Measurements from ENCODE around the gene DIDO1. TPM values are rescaled to one million over a fixed set of nuclear protein-coding genes. Genes with fewer than 3 reads are reported as not detected.
A peak's percentile ranks its signal among the peaks of the same experiment; 100 is the strongest.

Gene DIDO1
- total and polyA plus RNA-seq, 2 of the 13 experiments (the other 11 are each of a cell fraction or from before 2014, with no cell fraction given) = 75.0 to 75.1 TPM

DNA sequence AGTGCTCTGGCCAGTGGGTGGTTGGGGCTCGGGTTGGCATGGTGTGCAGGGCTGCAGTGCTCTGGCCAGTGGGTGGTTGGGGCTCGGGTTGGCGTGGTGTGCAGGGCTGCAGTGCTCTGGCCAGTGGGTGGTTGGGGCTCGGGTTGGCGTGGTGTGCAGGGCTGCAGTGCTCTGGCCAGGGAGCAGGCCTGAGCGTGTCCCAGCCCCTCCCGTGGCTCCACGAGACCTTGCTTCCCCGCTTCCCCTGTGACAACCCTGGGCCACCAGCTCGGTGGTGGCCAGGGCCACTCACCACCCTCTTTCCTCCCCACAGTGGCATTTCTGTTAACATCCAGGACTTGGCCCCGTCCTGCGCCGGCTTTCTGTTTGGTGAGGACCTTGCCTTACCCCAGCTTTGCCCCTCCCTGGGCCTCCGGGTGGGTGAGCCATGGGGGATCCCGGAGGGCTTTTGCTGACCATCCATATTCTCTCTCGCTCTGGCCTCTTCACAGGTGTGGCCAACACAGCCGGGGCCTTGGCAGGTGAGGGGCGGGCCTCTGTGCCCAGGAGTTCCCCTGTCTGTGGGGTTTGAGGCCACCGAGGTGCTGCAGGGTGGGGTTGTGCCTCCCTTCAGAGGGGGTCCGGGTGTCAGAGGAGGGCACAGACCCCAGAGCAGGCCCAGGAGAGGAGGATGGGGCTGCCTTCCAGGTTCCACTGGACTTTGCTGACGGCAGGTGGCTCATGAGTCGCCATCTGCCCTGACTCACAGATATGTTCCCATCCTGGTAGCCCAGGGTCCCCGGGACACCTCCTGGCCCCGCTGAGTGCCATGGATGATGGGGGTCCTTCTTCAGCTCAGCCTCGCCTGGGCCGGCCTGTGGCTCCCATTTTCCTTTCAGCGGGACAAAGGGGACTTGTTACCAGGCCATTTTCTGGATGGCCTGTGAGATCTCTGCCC, 40.2 kb upstream of the DIDO1 start:
- peaks cover 7 to 11% of the 10 kb centered on the region in 2 experiments; a peak in 3 of 5 replicates for H3K27me3 ChIP-seq (ENCODE audit: control insufficient read depth in 1 of 2, insufficient read depth in 2 of 2, low read length in 2 of 2)
- no peak overlapping the region for H2AFZ ChIP-seq (ENCODE audit: low read length)
- H3K36me3 ChIP-seq (replicated peaks in 1 of 2; ENCODE audit: control insufficient read depth in 1 of 2, insufficient read depth in 2 of 2, low read length in 2 of 2) = peaks cover 48 to 52% of the 10 kb centered on the region in 2 experiments
- no peak overlapping the region for H3K4me2 ChIP-seq (ENCODE audit: low read depth, low read length)
- ChIA-PET POLR2A (interaction anchor here (0.8 kb wide), 1 partner anchor 13 kb away, joined by 3 read pairs; no protein-coding TSS in a partner anchor), CTCF (ENCODE audit: low intra/inter-chr PET ratio, low total read pairs) (no interaction called here)
- BruUV-seq (replicated peaks) = no TSS peak
- intact Hi-C loops (cut with micrococcal nuclease; ENCODE audit: unreplicated experiment) = no loop called here
- H3K9me3 ChIP-seq (ENCODE audit: low read length) = no peaks in the 10 kb centered on the region
- peaks cover 28% of the 10 kb centered on the region for H3K4me1 ChIP-seq (ENCODE audit: insufficient read depth, low read length)
- TF ChIP-seq U2AF1 (optimal IDR thresholded peaks at IDR 0.05; ENCODE audit: low read depth, low read length) (no peak), ZNF432 (CRISPR knock-in tag; IDR thresholded peaks at IDR 0.05; ENCODE audit: borderline replicate concordance) (0 out of 2 replicates have a peak, but pooled peaks have one; percentile 27), FOXP4 (CRISPR knock-in tag; IDR thresholded peaks at IDR 0.05) (no peak), SCMH1 (CRISPR knock-in tag; IDR thresholded peaks at IDR 0.05; ENCODE audit: borderline replicate concordance) (peak; percentile 43; the same call in 1 of the 2 replicates), ZNF558 (CRISPR knock-in tag; IDR thresholded peaks at IDR 0.05; ENCODE audit: borderline replicate concordance) (0 out of 2 replicates have a peak, but pooled peaks have one; percentile 39), ZNF577 (CRISPR knock-in tag; IDR thresholded peaks at IDR 0.05; ENCODE audit: borderline replicate concordance, low read depth) (no peak), ZNF737 (CRISPR knock-in tag; IDR thresholded peaks at IDR 0.05; ENCODE audit: borderline replicate concordance) (0 out of 2 replicates have a peak, but pooled peaks have one; percentile 36), NONO (IDR thresholded peaks at IDR 0.05) (no peak), NONO (CRISPR knock-in tag; conservative IDR thresholded peaks at IDR 0.05) (no peak), ZNF296 (CRISPR knock-in tag; conservative IDR thresholded peaks at IDR 0.05) (0 out of 2 replicates have a peak, but pooled peaks have one; percentile 45), RBFOX2 (IDR thresholded peaks at IDR 0.05; ENCODE audit: low read depth, low read length) (peak; percentile 78), AGO2 (optimal IDR thresholded peaks at IDR 0.05; ENCODE audit: low read depth, low read length) (peak; percentile 49)
- H3K9ac ChIP-seq (ENCODE audit: insufficient read depth, low read depth, low read length) = no peak overlapping the region
- DNase-seq (ENCODE audit: low spot score) = no peak
- H3K27ac ChIP-seq (ENCODE audit: extremely low read length, insufficient read depth, low read length) = no peak overlapping the region
- no peak for FAIRE-seq
- in situ Hi-C loops (cut with HindIII; ENCODE audit: extremely low pct_ligation_motif_present, low pct_unique_long_range_greater_than_20kb) = no loop called here
- no peak for ATAC-seq
- WGBS (ENCODE audit: low lambda C conversion rate) = 95% methylated on average over 18 of the region's 27 CpGs
- peaks cover 59% of the 10 kb centered on the region; the same call in 1 of the 2 replicates for H4K20me1 ChIP-seq (ENCODE audit: insufficient read depth, low read length)
- H3K79me2 ChIP-seq (ENCODE audit: insufficient read depth, low read length) = no peaks in the 10 kb centered on the region
- no peak overlapping the region for H3K4me3 ChIP-seq (replicated peaks in 1 of 3; ENCODE audit: insufficient read depth in 1 of 3, low read depth in 2 of 3, low read length in 3 of 3)

Measured in HepG2 (cell line).